Neural cell (in vitro differentiated cells): ENCODE results near the gene UBE2O. TPM values are rescaled to one million over a fixed set of nuclear protein-coding genes. Genes with fewer than 3 reads are reported as not detected.

Experiments
- H2AFZ ChIP-seq: fragments of 200-600, 300-800 bp; sonication (generic), shearing (Covaris generic); 2 replicates; pipeline ENCODE4 v1.6.0; 2014; ENCODE audit warnings: low read depth, mild to moderate bottlenecking, antibody characterized with exemption, low read length, moderate library complexity
- H3F3A ChIP-seq: fragments of 200-600 bp; shearing (Covaris generic); 2 replicates; pipeline ENCODE4 v1.6.1; 2016; ENCODE audit warnings: mild to moderate bottlenecking, moderate library complexity, mixed read lengths, antibody characterized with exemption, low read length; ENCODE audit not compliant: insufficient read depth, poor library complexity, severe bottlenecking
- H3K27ac ChIP-seq: fragments of 200-600, 300-800 bp; sonication (generic), shearing (Covaris generic); 2 replicates; pipeline ENCODE4 v1.5.1; 2014; ENCODE audit warnings: mild to moderate bottlenecking, low read length, moderate library complexity
- H3K27me3 ChIP-seq: fragments of 300-800, 200-600 bp; sonication (generic), shearing (Covaris generic); 2 replicates; pipeline ENCODE4 v1.6.0; 2014; ENCODE audit warnings: mild to moderate bottlenecking, low read depth, low read length, moderate library complexity; ENCODE audit not compliant: insufficient read depth
- H3K36me3 ChIP-seq: fragments of 300-800, 200-600 bp; sonication (generic), shearing (Covaris generic); 2 replicates; pipeline ENCODE4 v1.5.1; 2014; ENCODE audit warnings: mild to moderate bottlenecking, antibody characterized with exemption, low read length, moderate library complexity; ENCODE audit not compliant: insufficient read depth
- H3K4me2 ChIP-seq: fragments of 300-800, 200-600 bp; sonication (generic), shearing (Covaris generic); 2 replicates; pipeline ENCODE4 v1.6.0; 2014; ENCODE audit warnings: mild to moderate bottlenecking, low read length
- H3K4me3 ChIP-seq: fragments of 300-800, 200-600 bp; sonication (generic), shearing (Covaris generic); 2 replicates; pipeline ENCODE4 v1.5.1; 2014; ENCODE audit warnings: mild to moderate bottlenecking, low read length, moderate library complexity
- H3K79me2 ChIP-seq: fragments of 200-600 bp; shearing (Covaris generic); replicated peaks from 2 replicates; pipeline ENCODE4 v1.6.0; 2014; ENCODE audit warnings: mild to moderate bottlenecking, low read length, moderate library complexity; ENCODE audit not compliant: insufficient read depth
- H3K9ac ChIP-seq: fragments of 300-800, 200-600 bp; sonication (generic), shearing (Covaris generic); 2 replicates; pipeline ENCODE4 v1.6.1; 2016; ENCODE audit warnings: mild to moderate bottlenecking, low read length, mixed read lengths
- H3K9me2 ChIP-seq: fragments of 200-600 bp; shearing (Covaris generic); 2 replicates; pipeline ENCODE4 v1.6.1; 2016; ENCODE audit warnings: mild to moderate bottlenecking, low read length, mixed read lengths; ENCODE audit not compliant: insufficient read depth
- H3K9me3 ChIP-seq: fragments of 200-600, 300-800 bp; sonication (generic), shearing (Covaris generic); 2 replicates; pipeline ENCODE4 v1.6.1; 2016; ENCODE audit warnings: mild to moderate bottlenecking, mixed run types, low read length, moderate library complexity, mixed read lengths
- H4K20me1 ChIP-seq: fragments of 200-600 bp; shearing (Covaris generic); 2 replicates; pipeline ENCODE4 v1.6.1; 2016; ENCODE audit warnings: mild to moderate bottlenecking, mixed run types; ENCODE audit not compliant: insufficient read depth
- CTCF ChIP-seq: fragments of 450-650 bp; IDR thresholded peaks from 2 replicates; pipeline ENCODE4 v1.5.1; 2014; ENCODE audit warnings: antibody characterized with exemption, mild to moderate bottlenecking, moderate library complexity; ENCODE audit not compliant: poor library complexity, severe bottlenecking
- EP300 ChIP-seq: fragments of 450-650 bp; conservative IDR thresholded peaks from 2 replicates; pipeline ENCODE4 v1.6.1; 2014; ENCODE audit warnings: antibody characterized with exemption, mild to moderate bottlenecking, moderate library complexity; ENCODE audit not compliant: poor library complexity, severe bottlenecking
- EZH2 ChIP-seq: fragments of 200-600, 300-800 bp; shearing (Covaris generic), sonication (generic); IDR thresholded peaks from 2 replicates; pipeline ENCODE4 v1.6.1; 2014; ENCODE audit warnings: antibody characterized with exemption, low read length, borderline replicate concordance, mild to moderate bottlenecking; ENCODE audit not compliant: insufficient read depth, poor library complexity, severe bottlenecking
- MXI1 ChIP-seq: fragments of 450-650 bp; conservative IDR thresholded peaks from 2 replicates; pipeline ENCODE4 v1.6.1; 2014; ENCODE audit warnings: antibody characterized with exemption, mild to moderate bottlenecking; ENCODE audit not compliant: poor library complexity, severe bottlenecking
- POLR2AphosphoS5 ChIP-seq: IDR thresholded peaks from 2 replicates; pipeline ENCODE4 v1.6.1; 2012
- RAD21 ChIP-seq: fragments of 450-650 bp; conservative IDR thresholded peaks from 2 replicates; pipeline ENCODE4 v1.6.1; 2014; ENCODE audit warnings: antibody characterized with exemption, mild to moderate bottlenecking, moderate library complexity
- REST ChIP-seq: IDR thresholded peaks from 2 replicates; pipeline ENCODE4 v1.6.1; 2012; ENCODE audit warnings: borderline replicate concordance
- SMC3 ChIP-seq: fragments of 450-650 bp; conservative IDR thresholded peaks from 2 replicates; pipeline ENCODE4 v1.6.1; 2014; ENCODE audit warnings: antibody characterized with exemption, mild to moderate bottlenecking, moderate library complexity; ENCODE audit not compliant: poor library complexity
- TAF1 ChIP-seq: IDR thresholded peaks from 2 replicates; pipeline ENCODE4 v1.6.1; 2012; ENCODE audit warnings: low read depth
- polyA plus RNA-seq: library from polyadenylated mRNA; depleted of rRNA; stranded (reverse); fragments of >200 nt; gene quantifications from 2 replicates; pipeline ENCODE4 v1.2.3, GENCODE V29; 2014

The UBE2O gene
- polyA plus RNA-seq, 1 donor from 2014 or later = 28.0 TPM

GRCh38 chr17:76467809-76468633 is 15.1 kb upstream of the UBE2O start:
- TF ChIP-seq MXI1 (no peak), REST (no peak), CTCF (no peak), TAF1 (no peak), POLR2AphosphoS5 (no peak), RAD21 (no peak), SMC3 (no peak), EZH2 (no peak), EP300 (no peak)
- Histone ChIP-seq H3K4me3 (no peak overlapping the region), H3K27ac (no peak overlapping the region), H4K20me1 (no peaks in the 10 kb centered on the region), H3K9me2 (no peaks in the 10 kb centered on the region), H3K9me3 (no peaks in the 10 kb centered on the region), H3F3A (no peaks in the 10 kb centered on the region), H3K27me3 (no peaks in the 10 kb centered on the region), H3K9ac (no peak overlapping the region), H3K4me2 (no peak overlapping the region), H3K79me2 (no peaks in the 10 kb centered on the region), H2AFZ (no peak overlapping the region), H3K36me3 (no peaks in the 10 kb centered on the region)

GRCh38 chr17:76467366-76467765 is 14.4 kb upstream of the UBE2O start, which contains the start of gene AANAT:
AANAT (plus strand) TSS chr17:76467603; CDS start chr17:76468747, 1,144 bp downstream.
- no peak for TF ChIP-seq SMC3
- no peak for TF ChIP-seq MXI1
- TF ChIP-seq REST = no peak
- no peak for TF ChIP-seq RAD21
- no peak for TF ChIP-seq TAF1
- no peak for TF ChIP-seq EP300
- no peak for TF ChIP-seq POLR2AphosphoS5
- TF ChIP-seq CTCF = no peak
- TF ChIP-seq EZH2 = no peak
- H3K36me3 ChIP-seq = no peaks in the 10 kb centered on the region
- H2AFZ ChIP-seq = no peak within 1 kb of the TSS
- no peak within 1 kb of the TSS for H3K4me2 ChIP-seq
- H3K9ac ChIP-seq = no peak within 1 kb of the TSS
- no peak within 1 kb of the TSS for H3K27ac ChIP-seq
- no peaks in the 10 kb centered on the region for H3K27me3 ChIP-seq
- no peaks in the 10 kb centered on the region for H3F3A ChIP-seq
- no peaks in the 10 kb centered on the region for H4K20me1 ChIP-seq
- H3K4me3 ChIP-seq = no peak within 1 kb of the TSS
- H3K79me2 ChIP-seq = no peaks in the 10 kb centered on the region
- no peaks in the 10 kb centered on the region for H3K9me2 ChIP-seq
- H3K9me3 ChIP-seq = no peaks in the 10 kb centered on the region
